Measurements from ENCODE around the gene EYA2. TPM values are rescaled to one million over a fixed set of nuclear protein-coding genes. Genes with fewer than 3 reads are reported as not detected.

The EYA2 gene
- total and polyA plus RNA-seq, 2 donors (not counting 1 experiment from before 2014, with no cell fraction given): 1.1 to 2.8 TPM

DNA sequence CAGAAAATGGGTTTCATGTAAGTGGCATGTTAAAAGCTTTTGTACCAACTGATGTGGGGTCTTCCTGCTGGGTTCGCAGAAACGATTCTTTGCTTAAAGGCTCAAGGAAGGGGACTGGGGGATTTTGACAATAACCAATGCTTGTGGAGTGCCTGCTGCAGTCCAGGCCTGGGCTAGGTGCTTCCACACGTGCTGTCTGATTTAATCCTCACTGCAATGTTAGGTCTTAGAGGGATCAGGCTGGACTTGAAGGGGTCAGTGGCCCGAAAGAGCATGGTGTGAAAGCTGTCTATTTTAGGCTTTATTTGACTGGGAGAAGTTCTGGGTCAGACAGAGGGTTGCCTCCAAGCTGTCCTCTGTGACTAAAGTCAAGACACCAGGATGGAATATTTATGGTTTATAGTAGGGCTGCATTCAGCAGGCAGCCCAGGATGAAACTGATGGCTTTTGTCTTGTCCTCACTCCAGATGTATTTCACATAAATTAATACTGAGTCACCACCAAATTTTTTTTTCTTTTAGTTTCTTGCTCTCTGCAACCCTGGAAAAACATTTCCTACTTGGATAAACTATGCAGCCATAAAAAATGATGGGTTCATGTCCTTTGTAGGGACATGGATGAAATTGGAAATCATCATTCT, 242.7 kb downstream of the EYA2 start:
- H3K4me3 ChIP-seq (ENCODE audit: control extremely low read depth in 1 of 5, extremely low read depth in 1 of 5, insufficient read depth in 1 of 5, low read depth in 2 of 5, low read length in 4 of 5): no peak overlapping the region
- H3K27me3 Mint-ChIP-seq: peaks cover 21% of the 10 kb centered on the region
- no peak overlapping the region for H3K4me3 Mint-ChIP-seq
- no peak overlapping the region for H2AFZ ChIP-seq (ENCODE audit: insufficient read depth, low read depth, low read length, poor library complexity, severe bottlenecking)
- H3K79me2 ChIP-seq (ENCODE audit: control insufficient read depth, insufficient read depth, low read length): no peaks in the 10 kb centered on the region
- ATAC-seq (ENCODE audit: low read depth) (no peak), DNase-seq (no peak)
- CTCF ChIA-PET: no interaction called here
- H3K4me1 ChIP-seq (ENCODE audit: control insufficient read depth in 2 of 2, insufficient read depth in 2 of 2, low read length in 2 of 2): no peaks in the 10 kb centered on the region
- H3K27ac Mint-ChIP-seq: no peak overlapping the region
- POLR2A ChIA-PET: no interaction called here
- no peaks in the 10 kb centered on the region for H3K36me3 ChIP-seq (replicated peaks in 1 of 2; ENCODE audit: control extremely low read depth in 1 of 2, control insufficient read depth in 1 of 2, extremely low read depth in 1 of 2, insufficient read depth in 2 of 2, low read length in 1 of 2)
- peaks cover 3% of the 10 kb centered on the region for H3K9me3 Mint-ChIP-seq (ENCODE audit: insufficient read depth)
- no peak overlapping the region for H3K27ac ChIP-seq (ENCODE audit: low read length in 2 of 2)
- H3K9me3 ChIP-seq (ENCODE audit: control extremely low read depth in 1 of 3, control insufficient read depth in 2 of 3, insufficient read depth in 1 of 3, low read length in 2 of 3): peaks cover 0 to 4% (median 0%) of the 10 kb centered on the region in 3 donors
- H3K9ac ChIP-seq (ENCODE audit: low read length): no peak overlapping the region
- TF ChIP-seq EZH2 (IDR thresholded peaks at IDR 0.05; ENCODE audit: borderline replicate concordance, insufficient read depth, low read depth, low read length, poor library complexity, severe bottlenecking) (no peak), CTCF (IDR thresholded peaks at IDR 0.05) (no peak)
- H4K20me1 ChIP-seq (ENCODE audit: control insufficient read depth, insufficient read depth, low read length, poor library complexity, severe bottlenecking): no peaks in the 10 kb centered on the region
- H3K27me3 ChIP-seq (replicated peaks in 1 of 4; ENCODE audit: control extremely low read depth in 1 of 4, control insufficient read depth in 3 of 4, insufficient read depth in 4 of 4, low read length in 3 of 4): peaks cover 0 to 2% (median 0%) of the 10 kb centered on the region in 4 experiments
- H3K4me1 Mint-ChIP-seq: no peaks in the 10 kb centered on the region
- whole genome bisulfite sequencing (ENCODE audit: insufficient coverage): 69% methylated on average over 4 of the region's 4 CpGs
- intact Hi-C loops (cut with micrococcal nuclease): no loop called here
- H3K4me2 ChIP-seq (replicated peaks; ENCODE audit: low read depth, low read length, poor library complexity, severe bottlenecking): no peak overlapping the region

DNA sequence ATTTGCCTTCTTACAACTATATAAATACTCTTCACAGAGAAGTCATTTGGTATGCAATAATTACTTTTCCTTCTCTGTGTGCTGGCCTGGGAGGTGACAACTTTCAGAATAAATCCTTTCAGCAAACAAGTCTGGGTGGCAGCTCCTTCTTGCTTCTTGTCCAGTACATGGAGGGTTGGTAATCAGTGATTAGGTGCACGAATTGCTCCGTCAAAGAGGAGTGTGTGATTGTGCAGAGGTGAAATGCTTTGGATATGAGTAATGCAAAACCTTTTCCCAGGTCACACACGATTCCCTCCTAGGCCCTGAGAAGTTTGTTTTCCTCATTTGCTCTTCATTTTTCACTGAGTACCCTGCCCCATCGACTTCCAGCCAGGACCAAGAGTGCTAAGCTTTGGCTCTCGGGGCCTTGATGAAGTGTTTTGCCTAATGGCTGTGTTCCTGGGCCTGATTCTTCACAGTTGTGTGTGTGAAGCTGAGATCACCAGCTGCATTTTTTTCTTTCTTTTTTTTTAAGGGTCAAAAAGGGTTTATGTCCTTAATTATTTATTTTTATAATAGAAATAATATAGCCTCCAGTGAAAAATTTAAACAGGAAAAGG, 245.4 kb downstream of the EYA2 start:
- Mint-ChIP-seq H3K4me3 (no peak overlapping the region), H3K27ac (no peak overlapping the region), H3K4me1 (no peaks in the 10 kb centered on the region), H3K9me3 (ENCODE audit: insufficient read depth) (peaks cover 3% of the 10 kb centered on the region), H3K27me3 (peaks cover 24% of the 10 kb centered on the region)
- Histone ChIP-seq H3K79me2 (ENCODE audit: control insufficient read depth, insufficient read depth, low read length) (no peaks in the 10 kb centered on the region), H3K4me1 (ENCODE audit: control insufficient read depth in 2 of 2, insufficient read depth in 2 of 2, low read length in 2 of 2) (no peaks in the 10 kb centered on the region), H2AFZ (ENCODE audit: insufficient read depth, low read depth, low read length, poor library complexity, severe bottlenecking) (no peak overlapping the region), H3K27me3 (replicated peaks in 1 of 4; ENCODE audit: control extremely low read depth in 1 of 4, control insufficient read depth in 3 of 4, insufficient read depth in 4 of 4, low read length in 3 of 4) (peaks cover 0 to 3% (median 1%) of the 10 kb centered on the region in 4 experiments), H4K20me1 (ENCODE audit: control insufficient read depth, insufficient read depth, low read length, poor library complexity, severe bottlenecking) (no peaks in the 10 kb centered on the region), H3K4me3 (ENCODE audit: control extremely low read depth in 1 of 5, extremely low read depth in 1 of 5, insufficient read depth in 1 of 5, low read depth in 2 of 5, low read length in 4 of 5) (no peak overlapping the region), H3K36me3 (replicated peaks in 1 of 2; ENCODE audit: control extremely low read depth in 1 of 2, control insufficient read depth in 1 of 2, extremely low read depth in 1 of 2, insufficient read depth in 2 of 2, low read length in 1 of 2) (no peaks in the 10 kb centered on the region), H3K9ac (ENCODE audit: low read length) (no peak overlapping the region), H3K9me3 (ENCODE audit: control extremely low read depth in 1 of 3, control insufficient read depth in 2 of 3, insufficient read depth in 1 of 3, low read length in 2 of 3) (peaks cover 0 to 4% (median 0%) of the 10 kb centered on the region in 3 donors), H3K27ac (ENCODE audit: low read length in 2 of 2) (no peak overlapping the region), H3K4me2 (replicated peaks; ENCODE audit: low read depth, low read length, poor library complexity, severe bottlenecking) (no peak overlapping the region)
- intact Hi-C loops (cut with micrococcal nuclease): no loop called here
- ChIA-PET CTCF (no interaction called here), POLR2A (no interaction called here)
- no peak for TF ChIP-seq CTCF (IDR thresholded peaks at IDR 0.05)
- TF ChIP-seq EZH2 (IDR thresholded peaks at IDR 0.05; ENCODE audit: borderline replicate concordance, insufficient read depth, low read depth, low read length, poor library complexity, severe bottlenecking): no peak
- no peak for ATAC-seq (ENCODE audit: low read depth)
- WGBS (ENCODE audit: insufficient coverage): no CpG with 5 or more reads among the region's 5 CpGs
- DNase-seq: no peak

Data from B cell (primary cell).